ENCODE results near the gene ADCY5. TPM values are rescaled to one million over a fixed set of nuclear protein-coding genes. Genes with fewer than 3 reads are reported as not detected.

Gene ADCY5
- total RNA-seq, 4 donors from 2014 or later: 13.3 to 27.4 (median 21.7) TPM

DNA sequence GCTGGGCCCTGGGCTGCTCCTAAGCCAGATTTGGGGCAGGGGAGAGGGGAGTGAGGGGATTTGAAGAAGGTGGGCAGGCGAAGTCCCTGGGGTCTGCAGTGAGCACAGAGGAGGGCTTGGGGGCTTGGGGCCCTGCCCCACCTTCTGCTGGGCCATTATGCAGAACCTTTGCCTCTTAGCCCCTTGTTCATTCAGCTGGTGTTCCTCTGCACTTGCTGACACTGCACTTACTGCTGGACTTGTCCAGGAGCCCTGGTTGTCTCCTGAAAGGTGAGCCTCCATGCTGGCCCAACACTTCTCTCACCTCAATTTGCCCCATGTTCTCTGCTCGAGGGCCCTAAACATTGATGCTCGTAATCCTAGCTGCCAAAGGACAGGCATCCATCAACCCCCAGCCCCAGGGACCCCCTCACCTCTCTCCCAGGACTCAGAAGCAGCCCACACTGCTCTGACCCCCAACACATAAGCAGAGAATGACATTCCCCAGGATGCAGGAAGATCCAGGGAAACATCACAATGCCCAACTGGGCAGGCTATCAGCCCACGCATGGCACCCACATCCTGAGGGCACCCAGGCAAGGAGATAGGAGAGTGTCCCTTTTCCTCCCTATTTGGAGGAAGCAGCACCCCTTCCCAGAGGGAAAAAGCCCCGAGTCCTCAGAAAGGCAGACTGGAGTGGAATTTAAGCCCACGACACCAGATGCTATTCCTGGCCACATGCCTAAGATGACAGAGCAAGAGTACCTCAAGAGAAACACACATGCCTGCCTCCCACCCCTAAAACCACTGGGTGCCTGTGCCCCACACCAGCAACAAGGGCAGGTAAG is 76.8 kb downstream of the ADCY5 start:
- Histone ChIP-seq H3K9me3 (peaks cover 0 to 4% (median 0%) of the 10 kb centered on the region in 4 donors), H3K4me1 (peaks cover 0 to 19% (median 0%) of the 10 kb centered on the region in 4 donors), H3K27me3 (no peaks in the 10 kb centered on the region), H3K4me3 (no peak overlapping the region), H3K36me3 (no peaks in the 10 kb centered on the region), H3K27ac (no peak overlapping the region)
- WGBS, 2 donors: 68 to 72% methylated on average over 6 of the region's 6 CpGs
- no peak for DNase-seq (ENCODE audit: low spot score in 2 of 2)
- TF ChIP-seq EP300 (IDR thresholded peaks at IDR 0.05) (no peak), POLR2A (IDR thresholded peaks at IDR 0.05) (no peak)
- TF ChIP-seq, protein P1, sequence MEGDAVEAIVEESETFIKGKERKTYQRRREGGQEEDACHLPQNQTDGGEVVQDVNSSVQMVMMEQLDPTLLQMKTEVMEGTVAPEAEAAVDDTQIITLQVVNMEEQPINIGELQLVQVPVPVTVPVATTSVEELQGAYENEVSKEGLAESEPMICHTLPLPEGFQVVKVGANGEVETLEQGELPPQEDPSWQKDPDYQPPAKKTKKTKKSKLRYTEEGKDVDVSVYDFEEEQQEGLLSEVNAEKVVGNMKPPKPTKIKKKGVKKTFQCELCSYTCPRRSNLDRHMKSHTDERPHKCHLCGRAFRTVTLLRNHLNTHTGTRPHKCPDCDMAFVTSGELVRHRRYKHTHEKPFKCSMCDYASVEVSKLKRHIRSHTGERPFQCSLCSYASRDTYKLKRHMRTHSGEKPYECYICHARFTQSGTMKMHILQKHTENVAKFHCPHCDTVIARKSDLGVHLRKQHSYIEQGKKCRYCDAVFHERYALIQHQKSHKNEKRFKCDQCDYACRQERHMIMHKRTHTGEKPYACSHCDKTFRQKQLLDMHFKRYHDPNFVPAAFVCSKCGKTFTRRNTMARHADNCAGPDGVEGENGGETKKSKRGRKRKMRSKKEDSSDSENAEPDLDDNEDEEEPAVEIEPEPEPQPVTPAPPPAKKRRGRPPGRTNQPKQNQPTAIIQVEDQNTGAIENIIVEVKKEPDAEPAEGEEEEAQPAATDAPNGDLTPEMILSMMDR (IDR thresholded peaks at IDR 0.05): no peak

DNA sequence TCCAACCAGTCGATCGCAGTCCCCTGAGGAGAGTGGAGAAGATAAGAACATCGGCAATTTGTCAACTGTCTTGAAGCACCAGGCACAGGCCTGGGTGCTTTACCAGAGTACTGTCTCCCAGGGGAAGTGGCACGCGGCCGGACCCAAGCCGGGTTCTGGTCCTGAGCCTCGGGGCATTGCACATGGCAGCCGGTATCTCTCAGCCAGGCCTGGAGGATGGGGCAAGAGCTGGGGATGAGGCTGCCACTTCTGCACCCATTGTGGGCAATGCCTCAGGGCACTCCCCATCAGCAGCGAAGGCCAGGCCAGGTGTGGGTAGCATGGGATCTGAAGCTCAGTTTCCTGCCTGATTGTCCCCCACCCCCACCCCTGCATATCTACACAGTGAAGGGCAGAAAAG is 77.5 kb downstream of the ADCY5 start:
- Histone ChIP-seq H3K36me3 (no peaks in the 10 kb centered on the region), H3K27ac (no peak overlapping the region), H3K27me3 (no peaks in the 10 kb centered on the region), H3K4me3 (no peak overlapping the region), H3K9me3 (peaks cover 0 to 4% (median 0%) of the 10 kb centered on the region in 4 donors), H3K4me1 (peaks cover 0 to 14% (median 0%) of the 10 kb centered on the region in 4 donors)
- no peak for DNase-seq (ENCODE audit: low spot score in 2 of 2)
- WGBS, 2 donors: 80 to 90% methylated on average over 10 of the region's 10 CpGs
- TF ChIP-seq, protein P1 (IDR thresholded peaks at IDR 0.05): no peak
- TF ChIP-seq POLR2A (IDR thresholded peaks at IDR 0.05) (no peak), EP300 (IDR thresholded peaks at IDR 0.05) (no peak)

DNA sequence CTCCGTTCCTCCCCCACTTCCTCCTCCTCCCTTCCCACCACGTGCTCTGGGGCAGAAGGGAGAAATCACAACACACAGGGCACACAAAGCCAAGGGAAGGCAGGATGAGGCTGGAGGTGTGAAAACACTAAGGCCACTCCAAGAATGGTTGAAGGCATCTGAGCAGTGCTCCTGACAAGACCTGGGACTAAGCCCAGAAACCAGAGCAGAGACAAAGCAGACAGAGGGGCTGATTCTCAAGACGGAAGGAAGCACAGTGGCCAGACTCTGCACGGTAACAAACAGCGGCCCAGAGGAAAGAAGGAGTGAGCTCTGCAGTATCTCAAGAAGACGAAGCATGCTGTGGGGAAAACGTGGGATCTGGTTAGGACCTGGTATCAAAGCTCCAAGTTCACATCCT is 78.1 kb downstream of the ADCY5 start:
- Histone ChIP-seq H3K27me3 (no peaks in the 10 kb centered on the region), H3K27ac (no peak overlapping the region), H3K36me3 (no peaks in the 10 kb centered on the region), H3K4me3 (no peak overlapping the region), H3K9me3 (peaks cover 0 to 4% (median 0%) of the 10 kb centered on the region in 4 donors), H3K4me1 (peaks cover 0 to 14% (median 0%) of the 10 kb centered on the region in 4 donors)
- 65 to 66% methylated on average over 7 of the region's 7 CpGs for WGBS, 2 donors
- DNase-seq (ENCODE audit: low spot score in 2 of 2): no peak
- no peak for TF ChIP-seq EP300 (IDR thresholded peaks at IDR 0.05)
- TF ChIP-seq POLR2A (IDR thresholded peaks at IDR 0.05): no peak
- TF ChIP-seq, protein P1 (IDR thresholded peaks at IDR 0.05): no peak

DNA sequence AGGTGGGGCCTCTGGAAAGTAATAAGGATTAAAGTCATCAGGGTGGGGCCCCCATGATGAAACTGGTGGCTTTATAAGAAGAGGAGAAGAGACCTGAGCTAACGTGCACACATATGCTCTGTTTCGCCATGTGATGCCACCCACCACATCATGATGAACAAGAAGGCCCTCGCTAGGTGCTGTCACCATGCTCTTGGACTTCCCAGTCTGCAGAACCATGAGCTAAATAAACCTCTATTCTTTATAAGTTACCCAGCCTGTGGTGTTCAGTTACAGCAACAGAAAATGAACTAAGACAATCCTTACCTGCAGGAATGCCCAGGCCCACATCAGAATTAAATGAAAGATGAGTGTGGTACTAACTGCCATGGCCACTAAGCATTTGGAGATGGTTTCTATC is 79.8 kb downstream of the ADCY5 start:
- H3K4me1 ChIP-seq: peaks cover 0 to 14% (median 0%) of the 10 kb centered on the region in 4 donors
- no peak for DNase-seq (ENCODE audit: low spot score in 2 of 2)
- WGBS, 2 donors: 94 to 100% methylated on average over 3 of the region's 3 CpGs
- no peak overlapping the region for H3K4me3 ChIP-seq
- no peaks in the 10 kb centered on the region for H3K27me3 ChIP-seq
- H3K9me3 ChIP-seq: peaks cover 0 to 4% (median 0%) of the 10 kb centered on the region in 4 donors
- TF ChIP-seq, protein P1 (IDR thresholded peaks at IDR 0.05): no peak
- no peak for TF ChIP-seq EP300 (IDR thresholded peaks at IDR 0.05)
- TF ChIP-seq POLR2A (IDR thresholded peaks at IDR 0.05): no peak
- H3K27ac ChIP-seq: no peak overlapping the region
- H3K36me3 ChIP-seq: no peaks in the 10 kb centered on the region

DNA sequence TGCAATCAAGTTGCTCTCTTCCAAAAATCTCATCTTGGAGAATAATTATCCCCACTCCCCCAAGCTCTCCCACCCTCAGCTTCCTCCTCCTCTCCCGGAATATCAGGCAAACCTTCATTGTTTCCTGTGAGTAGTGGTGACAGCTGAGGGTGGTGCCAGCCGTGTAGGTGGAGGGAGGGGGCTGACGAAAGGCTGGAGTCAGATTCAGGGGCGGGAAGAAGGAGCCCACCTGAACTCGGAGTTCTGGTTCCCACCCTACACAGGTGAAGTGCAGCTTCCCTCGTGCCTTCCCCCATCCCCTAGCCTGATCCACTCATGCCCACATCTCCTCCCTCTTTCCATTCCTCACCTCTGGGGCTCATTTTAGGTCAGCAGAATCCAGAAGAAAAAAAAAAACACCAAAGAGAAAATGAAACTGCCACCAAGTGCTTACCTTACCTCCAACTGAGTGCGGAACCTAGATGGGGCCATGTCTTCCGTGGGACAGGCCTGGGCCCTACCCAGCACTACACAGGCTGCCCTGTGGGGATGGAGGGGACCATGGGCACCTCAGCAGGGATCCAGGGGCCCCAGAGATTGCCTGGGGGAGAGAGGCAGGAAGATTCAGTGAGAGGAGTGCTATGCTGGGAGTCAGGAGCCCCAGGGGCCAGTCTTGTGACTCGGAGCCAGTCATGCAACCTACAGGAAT is 81.3 kb downstream of the ADCY5 start:
- no peaks in the 10 kb centered on the region for H3K36me3 ChIP-seq
- peaks cover 0 to 4% (median 0%) of the 10 kb centered on the region in 4 donors for H3K9me3 ChIP-seq
- peaks cover 0 to 7% (median 0%) of the 10 kb centered on the region in 4 donors for H3K4me1 ChIP-seq
- TF ChIP-seq EP300 (IDR thresholded peaks at IDR 0.05): no peak
- TF ChIP-seq, protein P1 (IDR thresholded peaks at IDR 0.05): no peak
- TF ChIP-seq POLR2A (IDR thresholded peaks at IDR 0.05): no peak
- DNase-seq (ENCODE audit: low spot score in 2 of 2): no peak
- WGBS, 2 donors: 66 to 74% methylated on average over 9 of the region's 9 CpGs
- H3K27me3 ChIP-seq: no peaks in the 10 kb centered on the region
- H3K4me3 ChIP-seq: no peak overlapping the region
- H3K27ac ChIP-seq: no peak overlapping the region
